Gastrocnemius medialis (tissue), 4 donors: Measurements from ENCODE around the gene PLXNA2. TPM values are rescaled to one million over a fixed set of nuclear protein-coding genes. Genes with fewer than 3 reads are reported as not detected.

ENCODE experiments used
- ATAC-seq, 2 donors: fragments of 150-250 bp; one replicate each; pipeline ENCODE4 v1.9.1; 2016
- DNase-seq, 2 donors: peaks; one replicate each; pipeline ENCODE4 v3.0.0-alpha.2; 2019
- H3K27ac ChIP-seq, 4 donors: fragments of 200-600 bp; sonication (generic); 1 replicate in 1 of 4; 2 replicates in 3 of 4; pipeline ENCODE4 v1.5.1; 2016 to 2018; ENCODE audit warnings: mild to moderate bottlenecking in 2 of 4, moderate library complexity in 1 of 4
- H3K27me3 ChIP-seq, 3 donors: fragments of 200-600 bp; sonication (generic) in 2 of 3; 1 replicate in 1 of 3; 2 replicates in 2 of 3; pipeline versions ENCODE4 v1.5.1 to v1.6.0; 2016 to 2019; ENCODE audit warnings: mild to moderate bottlenecking in 1 of 3, moderate library complexity in 1 of 3
- H3K36me3 ChIP-seq, 2 donors: fragments of 200-600 bp; sonication (generic) in 1 of 2; one replicate each; pipeline ENCODE4 v1.5.1; 2017 to 2018
- H3K4me1 ChIP-seq, 2 donors: fragments of 200-600 bp; sonication (generic) in 1 of 2; one replicate each; pipeline ENCODE4 v1.5.1; 2016 to 2017; ENCODE audit warnings: mild to moderate bottlenecking in 2 of 2
- H3K4me3 ChIP-seq, 4 donors: fragments of 200-600 bp; sonication (generic) in 3 of 4; 1 replicate in 1 of 4; 2 replicates in 3 of 4; pipeline ENCODE4 v1.5.1; 2016 to 2019; ENCODE audit warnings: mild to moderate bottlenecking in 2 of 4
- H3K9me3 ChIP-seq, 3 donors: fragments of 200-600 bp; sonication (generic) in 2 of 3; 1 replicate in 1 of 3; 2 replicates in 2 of 3; pipeline ENCODE4 v1.5.1; 2016 to 2019
- POLR2A ChIP-seq, 2 donors: fragments of 450-650 bp; IDR thresholded peaks; one replicate each; pipeline ENCODE4 v1.6.1; 2017; ENCODE audit warnings: antibody characterized with exemption in 2 of 2, mild to moderate bottlenecking in 2 of 2, moderate library complexity in 2 of 2
- in situ Hi-C, 4 donors: fragments of 200-750 bp; cut with MboI; loops; one replicate each; pipeline versions ENCODE4 v1.15.0 to v1.8.0; 2017; ENCODE audit warnings: low sequenced_read_pairs in 4 of 4
- intact Hi-C: fragments of 100-400 bp; cut with DNase I; formaldehyde crosslinking; loops from one replicate; pipeline ENCODE4 v1.15.1; 2023; ENCODE audit warnings: low total_unique reads
- total RNA-seq, 4 donors: library from RNA; depleted of rRNA; stranded (reverse); fragments of >200 nt; gene quantifications; one replicate each; pipeline versions ENCODE4 v1.1.0 to v1.2.3, GENCODE V29; 2016
- TF ChIP-seq, protein P1 (sequence below), 5 experiments: fragments of 450-650 bp in 3 of 5; fragments of 200-600 bp in 2 of 5; sonication (generic) in 2 of 5; IDR thresholded peaks in 4 of 5; conservative IDR thresholded peaks in 1 of 5; 1 replicate in 4 of 5; 2 replicates in 1 of 5; pipeline ENCODE4 v1.5.1; 2016 to 2019; ENCODE audit warnings: antibody characterized with exemption in 5 of 5, mild to moderate bottlenecking in 3 of 5, moderate library complexity in 3 of 5

Gene PLXNA2
- total RNA-seq, 4 donors from 2014 or later, result 12.4 to 20.0 (median 16.2) TPM

GRCh38 chr1:208247696-208248095 lies 3.5 kb upstream of the PLXNA2 start:
- Histone ChIP-seq H3K9me3 (no peaks in the 10 kb centered on the region), H3K4me3 (no peak overlapping the region), H3K36me3 (no peaks in the 10 kb centered on the region), H3K4me1 (peaks cover 8 to 9% of the 10 kb centered on the region in 2 donors), H3K27ac (no peak overlapping the region), H3K27me3 (no peaks in the 10 kb centered on the region)
- no peak for DNase-seq
- in situ Hi-C loops (loop anchor here (5.0 to 10.0 kb wide), 5 partner anchors 113 to 225 kb away; no protein-coding TSS in a partner anchor), intact Hi-C loops (loop anchor here (10.0 kb wide), 2 partner anchors 363 to 933 kb away; no protein-coding TSS in a partner anchor)
- no peak for TF ChIP-seq POLR2A (IDR thresholded peaks at IDR 0.05)
- TF ChIP-seq, protein P1, sequence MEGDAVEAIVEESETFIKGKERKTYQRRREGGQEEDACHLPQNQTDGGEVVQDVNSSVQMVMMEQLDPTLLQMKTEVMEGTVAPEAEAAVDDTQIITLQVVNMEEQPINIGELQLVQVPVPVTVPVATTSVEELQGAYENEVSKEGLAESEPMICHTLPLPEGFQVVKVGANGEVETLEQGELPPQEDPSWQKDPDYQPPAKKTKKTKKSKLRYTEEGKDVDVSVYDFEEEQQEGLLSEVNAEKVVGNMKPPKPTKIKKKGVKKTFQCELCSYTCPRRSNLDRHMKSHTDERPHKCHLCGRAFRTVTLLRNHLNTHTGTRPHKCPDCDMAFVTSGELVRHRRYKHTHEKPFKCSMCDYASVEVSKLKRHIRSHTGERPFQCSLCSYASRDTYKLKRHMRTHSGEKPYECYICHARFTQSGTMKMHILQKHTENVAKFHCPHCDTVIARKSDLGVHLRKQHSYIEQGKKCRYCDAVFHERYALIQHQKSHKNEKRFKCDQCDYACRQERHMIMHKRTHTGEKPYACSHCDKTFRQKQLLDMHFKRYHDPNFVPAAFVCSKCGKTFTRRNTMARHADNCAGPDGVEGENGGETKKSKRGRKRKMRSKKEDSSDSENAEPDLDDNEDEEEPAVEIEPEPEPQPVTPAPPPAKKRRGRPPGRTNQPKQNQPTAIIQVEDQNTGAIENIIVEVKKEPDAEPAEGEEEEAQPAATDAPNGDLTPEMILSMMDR (IDR thresholded peaks at IDR 0.05 in 4 of 5, conservative IDR thresholded peaks at IDR 0.05 in 1 of 5), result no peak
- no peak for ATAC-seq

DNA sequence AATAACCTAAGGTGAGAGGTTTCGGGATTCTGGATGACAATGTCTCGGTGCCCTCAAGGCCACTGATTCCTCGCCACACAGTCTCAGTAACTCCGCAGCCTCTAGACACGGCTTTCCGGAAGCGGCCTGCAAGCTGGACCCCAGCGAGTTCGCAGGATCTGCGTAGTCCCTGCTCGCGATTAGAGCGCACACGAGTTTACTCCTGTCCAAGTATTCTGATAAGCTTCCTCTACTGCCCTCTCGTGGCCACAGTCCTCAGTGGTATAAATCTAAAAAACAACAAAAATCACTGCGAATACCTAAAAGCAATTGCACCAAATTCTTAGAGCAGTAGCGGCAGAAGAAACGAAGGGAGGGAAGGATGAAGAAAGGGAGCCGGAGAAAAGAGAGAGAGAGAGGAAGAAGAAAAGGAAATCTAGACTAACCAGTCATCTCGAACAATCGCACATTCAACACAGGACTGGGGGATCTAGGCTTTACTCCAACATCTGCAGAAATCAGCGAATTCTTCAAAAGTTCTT lies 1.1 kb upstream of the PLXNA2 start:
- Histone ChIP-seq H3K36me3 (no peaks in the 10 kb centered on the region), H3K4me1 (peaks cover 32% of the 10 kb centered on the region in 2 donors), H3K27me3 (no peaks in the 10 kb centered on the region), H3K27ac (peak overlapping the region; percentile 88 to 97 (median 92)), H3K9me3 (no peaks in the 10 kb centered on the region), H3K4me3 (peak overlapping the region; percentile 78 to 100 (median 86))
- DNase-seq (peak; percentile 81 to 82), ATAC-seq (peak; percentile 68 to 71)
- intact Hi-C loops, result loop anchor here (1.0 to 10.0 kb wide), 4 partner anchors 120 to 930 kb away; no protein-coding TSS in a partner anchor
- in situ Hi-C loops, result loop anchor here (5.0 to 10.0 kb wide), 5 partner anchors 110 to 223 kb away; no protein-coding TSS in a partner anchor
- no peak for TF ChIP-seq POLR2A (IDR thresholded peaks at IDR 0.05)
- TF ChIP-seq, protein P1 (IDR thresholded peaks at IDR 0.05 in 4 of 5, conservative IDR thresholded peaks at IDR 0.05 in 1 of 5), result peak; percentile 67 to 92 (median 85)

DNA sequence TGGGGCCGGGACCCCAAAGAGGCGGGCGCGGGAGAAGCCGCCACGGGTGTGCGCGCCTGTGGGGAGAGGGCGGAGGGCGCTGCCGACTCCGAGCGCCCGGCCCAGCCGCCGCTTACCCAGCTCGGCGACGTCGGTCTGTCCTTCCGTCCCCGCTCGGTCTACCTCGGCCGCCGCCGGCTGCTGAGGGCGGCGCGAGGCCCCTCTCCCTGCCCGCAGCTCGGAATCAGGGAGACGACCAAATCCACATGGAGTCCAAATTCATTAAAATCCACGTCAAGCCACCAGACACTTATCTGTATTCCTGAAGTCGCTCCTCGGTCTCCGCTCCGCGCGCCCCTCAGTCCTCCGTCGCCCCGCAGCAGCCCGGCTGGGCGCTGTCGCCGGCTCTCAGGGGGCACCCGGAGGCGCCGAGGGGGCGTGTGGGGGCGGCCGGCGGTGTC lies 637 bp downstream of the PLXNA2 start:
- in situ Hi-C loops, result loop anchor here (10.0 kb wide), 3 partner anchors 109 to 219 kb away; no protein-coding TSS in a partner anchor
- H3K4me1 ChIP-seq, result peaks cover 46 to 47% of the 10 kb centered on the region in 2 donors

DNA sequence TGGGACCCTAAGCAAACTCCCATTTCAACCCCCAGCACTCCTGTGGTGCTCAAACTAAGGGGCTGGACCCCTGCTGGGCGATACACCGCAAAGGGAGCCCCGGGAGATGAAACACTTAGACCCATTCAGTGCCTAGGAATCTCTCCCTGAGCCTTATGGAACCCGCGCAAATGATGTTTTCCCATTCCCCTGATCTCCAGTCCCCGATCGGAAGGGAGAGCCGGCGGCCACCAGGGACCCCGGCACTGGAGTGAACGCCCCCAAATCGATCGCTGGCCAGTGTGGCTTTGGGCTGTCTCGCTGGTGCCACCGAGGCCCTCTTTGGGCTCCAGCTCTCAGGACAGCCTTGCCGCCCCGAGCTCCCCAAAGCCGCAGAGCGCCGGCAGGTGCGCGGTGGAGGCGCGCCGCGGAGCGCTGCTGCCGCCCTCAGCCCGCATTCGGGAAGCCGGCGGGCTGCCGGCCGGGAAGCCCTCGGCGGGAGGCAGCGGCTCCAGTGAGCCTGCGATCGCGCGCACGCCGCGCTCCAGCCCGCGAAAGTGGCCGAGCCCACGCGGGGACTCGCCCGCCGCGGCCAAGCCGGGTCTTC lies 1.1 kb downstream of the PLXNA2 start:
- H3K27ac ChIP-seq, result peak overlapping the region; percentile 88 to 97 (median 92)
- no peaks in the 10 kb centered on the region for H3K36me3 ChIP-seq
- in situ Hi-C loops (loop anchor here (10.0 kb wide), 3 partner anchors 108 to 218 kb away; no protein-coding TSS in a partner anchor), intact Hi-C loops (loop anchor here (5.0 to 10.0 kb wide), 3 partner anchors 56 to 928 kb away; no protein-coding TSS in a partner anchor)
- peak overlapping the region; percentile 78 to 100 (median 86) for H3K4me3 ChIP-seq
- H3K4me1 ChIP-seq, result peaks cover 48 to 49% of the 10 kb centered on the region in 2 donors
- TF ChIP-seq POLR2A (IDR thresholded peaks at IDR 0.05), result peak in 1 of 2 donors; percentile 34
- TF ChIP-seq, protein P1 (IDR thresholded peaks at IDR 0.05 in 4 of 5, conservative IDR thresholded peaks at IDR 0.05 in 1 of 5), result peak in 3 of 5 experiments; percentile 11 to 41 (median 34)
- H3K27me3 ChIP-seq, result no peaks in the 10 kb centered on the region
- no peaks in the 10 kb centered on the region for H3K9me3 ChIP-seq
- ATAC-seq (peak; percentile 39 to 41), DNase-seq (peak in 1 of 2 donors; percentile 33)

More for the DNA sequence above, 637 bp downstream of the PLXNA2 start:
- TF ChIP-seq, protein P1 (IDR thresholded peaks at IDR 0.05 in 4 of 5, conservative IDR thresholded peaks at IDR 0.05 in 1 of 5), result peak in 1 of 5 experiments; percentile 8
- no peak for TF ChIP-seq POLR2A (IDR thresholded peaks at IDR 0.05)
- peak overlapping the region; percentile 78 to 100 (median 86) for H3K4me3 ChIP-seq
- peak overlapping the region; percentile 88 to 97 (median 92) for H3K27ac ChIP-seq
- no peaks in the 10 kb centered on the region for H3K9me3 ChIP-seq
- intact Hi-C loops, result loop anchor here (5.0 to 10.0 kb wide), 3 partner anchors 56 to 929 kb away; no protein-coding TSS in a partner anchor
- DNase-seq (no peak), ATAC-seq (peak; percentile 38 to 40)
- no peaks in the 10 kb centered on the region for H3K36me3 ChIP-seq
- no peaks in the 10 kb centered on the region for H3K27me3 ChIP-seq
